ENCODE measurements around the gene PSEN2. TPM values are rescaled to one million over a fixed set of nuclear protein-coding genes. Genes with fewer than 3 reads are reported as not detected.

PSEN2 gene
- total RNA-seq, 3 donors from 2014 or later: 20.3 to 30.7 (median 24.1) TPM

DNA sequence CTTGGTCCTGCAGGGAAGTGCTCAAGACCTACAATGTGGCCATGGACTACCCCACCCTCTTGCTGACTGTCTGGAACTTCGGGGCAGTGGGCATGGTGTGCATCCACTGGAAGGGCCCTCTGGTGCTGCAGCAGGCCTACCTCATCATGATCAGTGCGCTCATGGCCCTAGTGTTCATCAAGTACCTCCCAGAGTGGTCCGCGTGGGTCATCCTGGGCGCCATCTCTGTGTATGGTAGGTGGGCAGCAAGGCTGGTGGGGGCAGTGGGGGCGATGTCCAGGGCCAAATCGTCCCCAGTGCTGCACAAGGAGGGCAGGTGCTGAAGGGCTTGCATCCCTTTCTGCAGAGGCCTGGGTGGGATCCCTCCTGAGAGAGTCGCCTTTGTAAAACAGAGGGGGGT, 18.4 kb downstream of the PSEN2 start:
- TF ChIP-seq, protein P1, sequence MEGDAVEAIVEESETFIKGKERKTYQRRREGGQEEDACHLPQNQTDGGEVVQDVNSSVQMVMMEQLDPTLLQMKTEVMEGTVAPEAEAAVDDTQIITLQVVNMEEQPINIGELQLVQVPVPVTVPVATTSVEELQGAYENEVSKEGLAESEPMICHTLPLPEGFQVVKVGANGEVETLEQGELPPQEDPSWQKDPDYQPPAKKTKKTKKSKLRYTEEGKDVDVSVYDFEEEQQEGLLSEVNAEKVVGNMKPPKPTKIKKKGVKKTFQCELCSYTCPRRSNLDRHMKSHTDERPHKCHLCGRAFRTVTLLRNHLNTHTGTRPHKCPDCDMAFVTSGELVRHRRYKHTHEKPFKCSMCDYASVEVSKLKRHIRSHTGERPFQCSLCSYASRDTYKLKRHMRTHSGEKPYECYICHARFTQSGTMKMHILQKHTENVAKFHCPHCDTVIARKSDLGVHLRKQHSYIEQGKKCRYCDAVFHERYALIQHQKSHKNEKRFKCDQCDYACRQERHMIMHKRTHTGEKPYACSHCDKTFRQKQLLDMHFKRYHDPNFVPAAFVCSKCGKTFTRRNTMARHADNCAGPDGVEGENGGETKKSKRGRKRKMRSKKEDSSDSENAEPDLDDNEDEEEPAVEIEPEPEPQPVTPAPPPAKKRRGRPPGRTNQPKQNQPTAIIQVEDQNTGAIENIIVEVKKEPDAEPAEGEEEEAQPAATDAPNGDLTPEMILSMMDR (IDR thresholded peaks at IDR 0.05): no peak
- Histone ChIP-seq H3K9me3 (no peaks in the 10 kb centered on the region), H3K4me3 (no peak overlapping the region), H3K36me3 (ENCODE audit: low read depth) (no peaks in the 10 kb centered on the region), H3K4me1 (ENCODE audit: low read depth) (no peaks in the 10 kb centered on the region)
- no peak for ATAC-seq
- intact Hi-C loops (cut with DNase I, micrococcal nuclease): no loop called here
- no peak for DNase-seq

DNA sequence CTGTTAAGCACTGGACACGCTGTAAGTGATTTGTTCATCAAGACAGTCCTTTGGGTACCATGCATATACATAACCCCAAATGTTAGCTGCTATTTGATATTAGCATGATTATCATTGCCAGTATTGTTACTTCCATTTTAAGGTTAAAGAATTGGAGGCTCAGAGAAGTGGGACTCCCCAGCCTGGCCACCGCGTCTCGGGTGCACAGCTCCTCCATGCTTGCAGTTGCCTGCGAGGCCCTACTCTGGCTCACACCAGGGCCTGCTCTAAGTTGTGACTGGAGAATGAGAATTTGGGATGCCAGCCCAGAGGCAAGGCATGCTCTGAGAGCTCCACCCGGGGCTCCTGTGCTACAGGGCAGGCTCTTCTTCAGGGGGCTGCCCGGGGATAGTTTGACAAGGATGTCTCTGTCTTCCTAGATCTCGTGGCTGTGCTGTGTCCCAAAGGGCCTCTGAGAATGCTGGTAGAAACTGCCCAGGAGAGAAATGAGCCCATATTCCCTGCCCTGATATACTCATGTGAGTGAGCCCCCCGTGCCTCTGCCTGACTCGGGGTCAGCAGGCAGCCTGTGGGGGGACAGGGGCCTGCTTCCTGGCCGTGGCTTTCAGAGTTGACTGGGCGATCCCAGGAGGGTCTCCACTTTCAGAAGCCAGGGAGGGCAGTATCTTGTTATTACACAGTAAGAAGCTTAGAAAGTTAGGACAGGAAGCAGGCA, 19.4 kb downstream of the PSEN2 start:
- Histone ChIP-seq H3K4me3 (no peak overlapping the region), H3K36me3 (ENCODE audit: low read depth) (no peaks in the 10 kb centered on the region), H3K4me1 (ENCODE audit: low read depth) (no peaks in the 10 kb centered on the region), H3K9me3 (no peaks in the 10 kb centered on the region)
- TF ChIP-seq, protein P1 (IDR thresholded peaks at IDR 0.05): no peak
- intact Hi-C loops (cut with DNase I, micrococcal nuclease): no loop called here
- DNase-seq (no peak), ATAC-seq (no peak)

DNA sequence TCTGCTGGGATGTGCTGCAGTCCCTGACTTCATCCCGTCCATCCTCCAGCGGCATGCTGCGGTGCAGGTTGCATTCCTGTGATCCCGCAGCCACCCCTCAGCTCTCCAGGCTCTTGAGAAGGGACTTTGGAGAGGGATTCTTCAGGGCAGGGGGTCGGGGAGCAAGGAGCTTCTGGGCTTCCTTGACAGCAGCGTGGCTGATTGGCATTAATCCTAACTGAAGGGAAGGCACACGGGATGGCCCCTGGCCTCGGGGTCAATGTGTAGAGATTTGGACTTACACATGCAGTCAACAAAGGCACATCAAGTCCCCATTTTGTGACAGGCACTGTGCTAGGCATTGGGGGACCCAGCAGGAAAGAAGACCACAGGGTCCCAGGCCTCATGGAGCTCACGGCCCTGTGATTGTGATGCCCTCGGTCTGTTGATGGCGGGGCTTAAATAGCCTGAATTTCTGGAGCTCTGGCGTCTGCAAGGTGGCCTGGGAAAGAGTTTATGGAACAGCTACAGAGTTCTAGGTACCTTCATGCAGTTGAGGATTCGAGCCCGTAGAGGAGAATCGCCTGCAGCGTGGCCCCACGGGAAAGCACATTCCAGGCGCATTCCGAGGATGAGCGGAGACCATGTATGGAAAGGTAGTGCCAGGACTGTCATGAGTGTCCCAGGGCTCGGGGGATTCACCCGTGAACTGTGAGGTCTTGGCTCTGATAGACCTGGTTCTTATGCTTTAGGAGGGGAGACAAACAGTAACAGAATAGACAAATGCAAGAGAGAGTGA, 20.1 kb downstream of the PSEN2 start:
- no peaks in the 10 kb centered on the region for H3K36me3 ChIP-seq (ENCODE audit: low read depth)
- intact Hi-C loops (cut with DNase I, micrococcal nuclease): no loop called here
- DNase-seq: no peak

DNA sequence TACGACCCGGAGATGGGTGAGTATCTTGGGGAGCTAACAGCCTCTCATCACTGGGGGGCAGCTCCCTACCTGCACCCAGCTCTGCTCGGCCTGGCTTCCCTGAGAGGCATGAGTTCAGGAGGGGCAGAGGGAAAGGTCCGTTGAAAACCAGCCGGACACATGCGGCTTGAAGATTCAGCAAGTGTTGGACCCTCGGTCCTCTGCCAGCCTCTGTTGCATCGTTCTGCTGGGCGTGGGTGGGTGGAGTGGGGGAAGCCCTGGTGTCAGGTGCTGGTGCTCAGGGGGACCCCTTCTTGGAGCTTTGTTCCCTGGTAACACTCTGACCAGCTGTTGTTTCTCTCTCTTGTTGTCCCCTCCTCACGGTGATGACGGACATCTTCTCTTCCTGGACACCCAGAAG, 20.9 kb downstream of the PSEN2 start:
- TF ChIP-seq, protein P1 (IDR thresholded peaks at IDR 0.05): no peak
- Histone ChIP-seq H3K9me3 (no peaks in the 10 kb centered on the region), H3K36me3 (ENCODE audit: low read depth) (no peaks in the 10 kb centered on the region), H3K4me3 (no peak overlapping the region), H3K4me1 (ENCODE audit: low read depth) (no peaks in the 10 kb centered on the region)
- DNase-seq (no peak), ATAC-seq (no peak)
- intact Hi-C loops (cut with DNase I, micrococcal nuclease): no loop called here

More for the DNA sequence above, 20.1 kb downstream of the PSEN2 start:
- ATAC-seq: no peak
- Histone ChIP-seq H3K4me1 (ENCODE audit: low read depth) (no peaks in the 10 kb centered on the region), H3K4me3 (no peak overlapping the region), H3K9me3 (no peaks in the 10 kb centered on the region)
- TF ChIP-seq, protein P1 (IDR thresholded peaks at IDR 0.05): no peak

DNA sequence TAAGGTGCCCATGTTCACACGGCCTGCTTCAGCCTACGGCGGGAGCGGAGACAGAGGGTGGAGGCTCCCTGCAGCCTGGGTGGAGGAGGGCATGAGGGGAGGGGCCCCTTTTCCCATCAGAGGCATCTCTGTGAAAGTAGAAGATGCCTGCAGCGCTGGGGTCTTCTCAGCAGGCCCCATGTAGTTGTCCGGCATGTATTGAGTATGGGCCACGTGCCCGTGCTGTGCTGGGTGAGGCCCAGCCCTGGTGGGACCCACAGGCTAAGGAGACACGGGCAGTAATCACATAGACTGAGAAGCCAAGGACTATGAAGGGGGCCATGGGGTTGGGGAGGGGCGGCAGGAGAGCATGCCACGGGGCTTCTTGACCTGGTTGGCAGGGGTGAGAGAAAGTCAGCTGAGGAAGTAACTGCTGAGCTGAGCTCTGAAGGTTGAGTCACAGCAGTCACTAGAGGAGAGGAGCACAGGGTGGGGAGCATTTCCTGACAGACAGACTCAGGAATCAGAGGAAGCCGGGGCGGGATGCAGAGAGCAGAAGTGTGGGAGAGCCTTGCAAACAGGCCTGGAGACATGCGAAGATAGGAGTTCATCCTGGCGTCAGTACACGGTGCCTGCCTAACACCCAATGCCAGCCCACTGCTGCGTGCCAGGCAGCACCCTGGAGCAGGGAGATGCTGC, 21.6 kb downstream of the PSEN2 start:
- DNase-seq: no peak
- TF ChIP-seq, protein P1 (IDR thresholded peaks at IDR 0.05): no peak
- no peak for ATAC-seq
- Histone ChIP-seq H3K9me3 (no peaks in the 10 kb centered on the region), H3K4me1 (ENCODE audit: low read depth) (no peaks in the 10 kb centered on the region), H3K36me3 (ENCODE audit: low read depth) (no peaks in the 10 kb centered on the region), H3K4me3 (no peak overlapping the region)
- intact Hi-C loops (cut with DNase I, micrococcal nuclease): no loop called here

Measured in mucosa of descending colon (tissue), 3 donors.